Glomerular visceral epithelial cell (primary cell): ENCODE results near the gene CAMTA1.

Experiments
- DNase-seq: peaks from one replicate; pipeline ENCODE4 v3.0.0-alpha.2; 2016; ENCODE audit errors: extremely low spot score

The CAMTA1 gene

GRCh38 chr1:7255303-7256058 is 470.2 kb downstream of the CAMTA1 start:
- no peak for DNase-seq

- no peak for DNase-seq
These were observed 471.3 kb downstream of the CAMTA1 start for GRCh38 chr1:7256526-7256925.

GRCh38 chr1:7257225-7257624 is 472.0 kb downstream of the CAMTA1 start:
- DNase-seq, result no peak

GRCh38 chr1:7258589-7259135 is 473.4 kb downstream of the CAMTA1 start:
- no peak for DNase-seq

GRCh38 chr1:7259955-7260354 is 474.7 kb downstream of the CAMTA1 start:
- no peak for DNase-seq

- no peak for DNase-seq
These were observed 476.2 kb downstream of the CAMTA1 start for GRCh38 chr1:7261490-7261889.

GRCh38 chr1:7262611-7263010 is 477.4 kb downstream of the CAMTA1 start:
- DNase-seq, result no peak

- no peak for DNase-seq
These were observed 478.0 kb downstream of the CAMTA1 start for GRCh38 chr1:7263021-7263960.

- no peak for DNase-seq
These were observed 478.8 kb downstream of the CAMTA1 start for GRCh38 chr1:7264101-7264500.

GRCh38 chr1:7265771-7266371 is 480.6 kb downstream of the CAMTA1 start:
- DNase-seq, result peak; percentile 90

- no peak for DNase-seq
These were observed 481.3 kb downstream of the CAMTA1 start for GRCh38 chr1:7266561-7266960.

- peak; percentile 65 for DNase-seq
These were observed 482.2 kb downstream of the CAMTA1 start for GRCh38 chr1:7267493-7267892.

- DNase-seq, result no peak
These were observed 483.7 kb downstream of the CAMTA1 start for GRCh38 chr1:7268983-7269382.

- no peak for DNase-seq
These were observed 484.3 kb downstream of the CAMTA1 start for GRCh38 chr1:7269525-7269924.

- no peak for DNase-seq
These were observed 489.0 kb downstream of the CAMTA1 start for GRCh38 chr1:7274256-7274655.

GRCh38 chr1:7278045-7278444 is 492.8 kb downstream of the CAMTA1 start:
- no peak for DNase-seq

GRCh38 chr1:7278827-7279765 is 493.8 kb downstream of the CAMTA1 start:
- DNase-seq, result no peak

- DNase-seq, result no peak
These were observed 494.5 kb downstream of the CAMTA1 start for GRCh38 chr1:7279769-7280168.

GRCh38 chr1:7280347-7280960 is 495.2 kb downstream of the CAMTA1 start:
- DNase-seq, result no peak

GRCh38 chr1:7281821-7282220 is 496.6 kb downstream of the CAMTA1 start:
- no peak for DNase-seq
